ENCODE measurements around the gene WDR76.
A peak's percentile ranks its signal among the peaks of the same experiment; 100 is the strongest.

WDR76 gene

DNA sequence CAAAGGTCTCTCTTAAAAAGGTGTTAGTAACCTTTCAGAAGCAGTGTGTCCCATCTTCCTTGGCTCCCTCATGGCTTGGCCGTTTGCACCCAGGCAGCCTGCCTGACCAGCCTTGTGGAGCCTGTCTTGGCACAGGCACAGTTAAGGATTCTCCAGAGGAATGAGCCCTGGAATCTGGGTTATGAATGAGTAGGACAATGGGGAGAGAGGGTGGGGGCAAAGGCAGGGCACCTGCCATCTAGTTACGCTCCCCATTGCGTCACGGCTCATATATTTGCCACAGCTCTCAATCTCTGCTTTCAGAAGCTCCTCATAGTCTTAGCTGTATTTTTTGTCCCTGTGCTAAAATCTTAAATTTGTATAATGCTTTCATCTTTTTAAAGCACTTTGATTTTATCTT, 50.6 kb downstream of the WDR76 start:
- no peak for DNase-seq (ENCODE audit: low read depth in 2 of 2)

GRCh38 chr15:43878446-43878845, 51.6 kb downstream of the WDR76 start:
- no peak for DNase-seq (ENCODE audit: low read depth in 2 of 2)

DNA sequence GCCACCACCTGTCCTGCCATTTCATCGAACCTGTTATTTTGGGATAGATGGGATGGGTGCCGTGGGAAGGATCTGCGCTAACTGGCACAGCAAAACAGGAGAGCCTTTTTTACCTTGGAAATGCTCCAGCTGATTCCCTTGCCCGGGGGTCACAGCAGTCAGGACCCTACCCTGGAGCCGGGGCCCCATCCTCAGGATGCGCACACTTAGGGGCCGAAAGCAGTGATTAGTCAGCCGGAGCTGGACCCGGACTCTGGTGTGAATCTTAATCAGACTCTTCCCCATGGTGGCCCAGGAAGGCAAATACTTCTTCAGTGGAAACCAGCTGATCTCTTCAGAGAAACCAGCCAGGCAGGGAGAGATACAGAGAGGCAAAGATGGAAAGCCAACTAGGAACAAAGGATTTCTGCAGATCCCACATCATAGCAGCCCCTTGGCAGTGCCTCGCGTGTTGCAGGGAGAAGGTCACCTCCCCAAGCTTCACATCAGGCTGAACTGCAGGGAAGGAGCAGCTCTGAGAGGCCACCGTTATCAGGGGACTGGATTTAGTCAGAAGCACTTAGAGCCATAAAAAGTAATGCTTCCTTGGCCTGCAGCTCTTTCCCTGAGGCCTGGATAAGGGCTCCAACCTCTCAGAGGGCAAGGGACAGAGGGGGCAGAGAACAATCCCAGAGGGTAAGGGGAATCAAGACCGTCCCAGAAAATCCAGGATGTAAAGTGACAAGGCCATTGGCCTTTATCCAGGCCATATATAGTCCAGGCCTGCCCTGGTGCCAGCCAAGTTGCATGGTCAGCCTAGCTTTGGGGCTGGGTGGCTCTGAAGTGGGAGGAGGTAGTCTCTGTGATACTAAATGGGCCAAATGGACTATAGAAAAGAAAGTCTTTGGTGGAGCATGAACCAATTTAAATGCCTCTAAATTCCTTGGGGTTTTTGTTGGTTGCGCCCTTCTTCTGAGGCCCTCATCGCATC, 52.9 kb downstream of the WDR76 start:
- DNase-seq (ENCODE audit: low read depth in 2 of 2): no peak

DNA sequence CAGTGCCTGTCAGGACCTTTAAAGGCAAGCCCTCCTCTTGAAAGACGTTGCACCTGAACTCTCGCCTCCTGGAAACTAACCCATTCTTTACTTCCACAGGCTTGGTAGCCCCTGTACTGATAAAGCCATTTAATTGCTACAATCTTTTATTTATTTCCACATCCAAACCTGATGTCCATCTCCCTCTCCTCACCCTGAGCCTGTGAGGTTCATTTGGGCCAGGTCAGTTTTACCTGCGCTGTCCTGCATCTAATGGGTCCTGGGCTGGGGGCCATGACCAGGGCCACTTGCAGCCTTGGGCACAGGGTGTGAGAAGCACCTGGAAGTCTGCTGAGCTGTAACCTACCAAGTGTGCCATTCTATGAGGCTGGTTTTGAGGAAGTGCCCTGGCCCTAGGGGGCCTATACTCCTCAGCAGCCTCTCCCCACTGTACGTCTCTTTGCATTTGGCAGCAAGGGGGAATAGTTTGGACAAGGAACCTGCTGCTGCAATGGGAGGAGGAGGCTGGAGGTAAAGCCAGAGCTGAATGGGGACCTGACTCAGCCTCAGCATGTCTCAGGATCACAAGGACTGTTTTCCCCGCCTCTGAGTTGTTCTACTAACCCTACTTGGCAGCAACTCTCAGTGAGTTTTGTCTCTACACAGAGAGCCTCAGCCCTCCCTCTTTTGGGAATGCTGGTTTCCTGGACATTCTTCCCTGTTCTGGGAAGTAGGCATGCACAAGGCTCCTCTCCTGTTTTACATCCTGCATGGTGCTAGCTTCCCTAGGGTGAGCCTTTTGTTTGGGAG, 53.8 kb downstream of the WDR76 start:
- no peak for DNase-seq (ENCODE audit: low read depth in 2 of 2)

DNA sequence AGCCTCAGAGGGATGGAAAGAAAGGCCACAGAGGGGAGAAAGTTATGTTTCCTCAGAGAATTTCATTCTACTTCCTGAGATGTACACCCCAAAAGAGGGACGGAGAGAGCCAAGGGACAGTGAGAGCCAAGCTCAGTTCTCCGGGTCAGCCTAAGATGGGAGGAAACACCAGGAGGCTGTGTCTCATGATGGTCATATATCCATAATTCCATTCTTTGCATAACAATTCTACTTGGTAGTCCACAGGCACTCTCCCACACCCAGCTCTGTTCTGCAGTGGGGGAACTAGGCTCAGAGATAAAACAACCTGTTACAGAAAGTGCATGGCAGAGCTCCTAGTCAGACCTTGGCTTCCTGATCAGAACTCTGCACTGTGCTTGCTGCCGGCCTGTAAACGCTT, 54.4 kb downstream of the WDR76 start:
- no peak for DNase-seq (ENCODE audit: low read depth in 2 of 2)

DNA sequence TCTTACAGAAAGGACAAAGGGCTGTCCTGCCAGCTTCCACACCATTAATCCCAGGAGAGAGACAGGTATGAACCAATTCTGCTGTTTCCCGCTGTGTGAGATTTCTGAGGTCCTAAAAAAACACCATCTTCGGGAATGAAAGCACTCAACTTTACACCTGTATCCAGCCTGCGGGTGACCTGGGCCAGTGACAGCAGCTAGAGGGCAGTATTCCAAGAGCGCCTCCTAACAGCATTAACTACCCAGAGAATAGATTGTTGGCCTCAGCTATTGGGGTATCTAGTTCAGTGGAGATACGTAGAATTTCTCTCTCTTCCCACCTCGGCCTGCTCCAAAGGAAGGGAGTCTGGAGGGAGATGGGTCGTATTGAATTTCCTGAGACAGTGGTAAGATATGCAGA, 55.1 kb downstream of the WDR76 start:
- no peak for DNase-seq (ENCODE audit: low read depth in 2 of 2)

GRCh38 chr15:43883571-43883970, 56.8 kb downstream of the WDR76 start:
- no peak for DNase-seq (ENCODE audit: low read depth in 2 of 2)

DNA sequence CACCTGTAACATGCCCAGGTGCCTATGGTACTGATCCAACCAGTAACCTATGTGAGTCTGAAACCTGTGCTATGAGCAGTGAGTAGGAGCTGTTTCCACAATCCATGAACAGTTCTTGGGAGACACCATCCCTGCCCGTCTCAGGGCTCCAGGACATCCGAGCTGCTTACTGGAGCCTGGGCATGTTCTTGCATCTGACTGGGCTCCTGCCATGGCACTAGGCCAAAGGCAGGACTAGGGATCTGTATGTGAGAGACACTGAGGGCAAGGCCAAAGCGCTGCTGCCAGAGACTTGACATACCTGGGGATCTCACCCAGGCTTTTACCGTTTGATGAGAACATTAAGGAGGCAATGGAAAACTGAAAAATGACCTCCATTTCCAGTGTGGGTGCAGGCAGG, 59.8 kb downstream of the WDR76 start:
- DNase-seq (ENCODE audit: low read depth in 2 of 2): no peak

GRCh38 chr15:43887901-43888300, 61.1 kb downstream of the WDR76 start:
- DNase-seq (ENCODE audit: low read depth in 2 of 2): no peak

DNA sequence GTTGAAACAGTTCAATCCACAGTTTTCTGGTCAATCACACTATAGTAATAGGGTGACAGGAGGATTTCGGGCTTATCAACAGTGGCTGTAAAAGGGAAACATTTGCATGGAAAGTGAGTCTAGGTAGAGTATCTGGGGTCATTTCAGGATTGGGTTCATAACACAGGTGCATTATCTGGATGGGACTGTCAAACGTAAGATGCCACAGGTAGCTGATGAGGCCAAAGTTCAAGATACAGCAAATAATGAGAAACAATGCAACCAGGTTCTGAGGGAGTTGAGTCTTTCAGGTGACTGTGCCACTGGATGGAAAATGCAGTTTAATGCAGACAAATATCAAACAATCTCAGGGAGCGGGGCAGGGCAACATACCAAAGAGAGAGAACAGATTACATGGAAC, 62.2 kb downstream of the WDR76 start:
- no peak for DNase-seq (ENCODE audit: low read depth in 2 of 2)

DNA sequence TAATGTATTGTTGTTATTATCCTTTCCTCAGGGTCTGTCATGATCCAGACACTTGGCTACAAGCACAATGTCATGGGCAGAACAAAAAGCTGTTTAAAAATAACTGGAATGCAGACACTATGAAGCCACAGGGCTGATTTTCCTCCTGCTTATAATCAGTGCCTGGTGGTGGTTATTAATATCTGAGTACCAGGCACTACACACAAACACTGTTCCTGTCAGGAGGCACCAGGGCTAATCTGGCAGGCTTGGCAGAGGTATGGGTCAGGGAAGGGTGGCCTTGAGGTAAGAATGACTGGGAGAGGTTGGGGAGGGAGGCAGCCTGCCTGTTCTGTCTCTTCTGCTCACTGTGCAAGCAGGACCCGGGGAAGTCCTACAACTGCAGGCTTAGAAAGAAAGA, 67.2 kb downstream of the WDR76 start:
- DNase-seq (ENCODE audit: low read depth in 2 of 2): no peak

DNA sequence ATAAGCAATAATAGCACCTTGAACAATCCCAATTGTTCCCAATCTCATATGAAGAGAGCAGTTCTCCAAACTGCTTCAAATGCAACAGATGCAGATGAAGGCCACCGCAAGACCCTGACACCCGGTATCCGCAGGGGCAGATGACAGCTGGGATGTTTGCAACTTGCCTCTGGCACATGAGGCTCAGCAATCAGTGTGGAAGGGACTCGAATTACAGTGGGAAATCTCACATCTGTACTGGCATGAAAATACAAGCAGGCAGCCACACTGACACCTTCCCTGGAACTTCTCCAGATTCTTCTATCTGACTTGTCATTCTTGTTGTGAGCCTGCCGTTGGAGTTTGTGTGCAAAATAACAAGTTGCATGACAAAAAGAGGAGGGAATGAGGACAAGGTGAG, 68.8 kb downstream of the WDR76 start:
- no peak for DNase-seq (ENCODE audit: low read depth in 2 of 2)

DNA sequence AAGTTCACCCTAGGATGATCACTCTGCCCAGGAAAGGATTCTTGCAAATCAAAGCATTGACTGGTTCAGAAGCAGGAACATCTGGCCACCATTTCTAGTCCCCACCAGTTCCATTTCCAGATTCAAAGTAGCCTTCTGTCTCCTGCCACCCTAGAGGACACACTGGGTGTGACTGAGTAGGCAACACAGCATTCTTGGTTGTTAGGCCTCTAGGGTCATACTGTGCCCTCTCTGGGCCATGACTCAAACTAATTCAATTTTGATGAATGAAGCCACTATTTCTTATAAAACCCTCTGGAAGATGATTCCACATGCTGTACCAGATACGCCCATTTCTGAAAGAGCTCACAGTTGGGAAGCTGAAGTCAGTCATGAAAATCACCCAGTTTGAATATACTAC, 69.7 kb downstream of the WDR76 start:
- no peak for DNase-seq (ENCODE audit: low read depth in 2 of 2)

GRCh38 chr15:43898891-43899290, 72.1 kb downstream of the WDR76 start:
- DNase-seq (ENCODE audit: low read depth in 2 of 2): no peak

DNA sequence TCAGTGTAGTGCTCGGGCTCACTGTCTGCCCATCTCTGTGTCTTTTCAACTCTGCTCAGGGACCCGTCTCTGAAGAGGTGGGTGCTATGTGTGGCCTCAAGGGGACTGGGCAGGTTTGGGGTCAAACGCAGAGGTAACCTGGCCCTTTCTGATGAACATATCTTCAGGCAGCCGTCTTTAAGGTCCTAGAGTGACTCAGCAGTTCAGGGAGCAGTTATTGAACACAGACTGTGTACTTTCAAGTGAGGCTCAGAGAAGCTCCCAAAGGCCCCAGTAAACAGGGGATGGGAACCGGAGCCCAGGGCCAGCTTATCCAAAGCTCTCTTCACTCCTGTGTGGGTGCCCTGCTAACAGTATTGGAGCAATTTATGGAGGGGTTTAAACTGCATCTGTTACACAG, 73.1 kb downstream of the WDR76 start:
- DNase-seq (ENCODE audit: low read depth in 2 of 2): no peak

GRCh38 chr15:43900996-43901395, 74.2 kb downstream of the WDR76 start:
- DNase-seq (ENCODE audit: low read depth in 2 of 2): no peak

- no peak for DNase-seq (ENCODE audit: low read depth in 2 of 2)
These were observed 74.7 kb downstream of the WDR76 start for GRCh38 chr15:43901495-43901894.

DNA sequence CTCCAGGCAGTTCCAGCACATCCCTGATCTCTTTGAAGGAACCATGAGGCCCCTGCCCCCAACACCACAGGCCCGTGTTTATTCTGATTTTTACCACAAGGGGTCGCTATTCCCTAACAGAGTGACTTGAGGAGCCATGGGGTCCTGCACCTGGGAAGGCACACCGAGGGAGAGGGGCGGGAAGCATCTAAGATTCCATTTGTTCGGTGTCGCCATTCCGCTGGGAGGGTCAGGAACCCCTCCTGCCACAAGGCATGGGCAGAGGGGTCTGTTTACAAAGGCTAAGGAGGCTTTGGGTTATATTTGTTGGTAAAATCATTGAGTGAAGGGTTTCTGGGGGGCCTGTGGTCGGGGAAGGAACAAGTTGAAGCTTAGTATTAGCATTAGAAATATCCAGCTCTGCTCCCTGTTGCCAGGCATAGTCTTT, 77.1 kb downstream of the WDR76 start:
- DNase-seq (ENCODE audit: low read depth in 2 of 2): peak in 1 of 2 donors; percentile 24

GRCh38 chr15:43905755-43906154, 79.0 kb downstream of the WDR76 start:
- no peak for DNase-seq (ENCODE audit: low read depth in 2 of 2)

DNA sequence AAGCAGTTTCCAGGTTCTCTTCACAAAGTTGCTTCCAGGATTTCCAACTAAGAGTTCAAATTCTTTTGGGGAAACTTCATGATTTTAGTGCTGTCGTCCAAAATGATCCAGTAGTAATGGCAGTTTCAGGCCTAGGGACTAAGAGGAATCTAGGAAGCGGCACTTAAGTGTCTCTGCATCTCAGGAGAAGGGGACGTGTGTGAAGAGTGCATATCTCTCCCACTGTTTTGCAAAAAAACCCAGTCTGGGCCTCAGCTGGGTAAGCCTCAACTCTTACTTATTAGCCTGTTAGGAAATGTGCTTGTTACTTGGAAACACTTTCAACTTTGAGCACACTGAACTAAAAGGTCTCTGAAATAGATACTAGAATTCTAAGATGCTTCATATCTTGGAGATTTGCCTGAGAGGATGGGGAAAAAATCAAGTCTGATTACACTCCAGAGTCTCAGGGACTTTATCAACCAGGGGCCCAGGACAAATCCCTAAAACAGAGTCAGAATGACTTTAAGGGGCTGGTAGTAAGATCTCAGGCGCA, 81.8 kb downstream of the WDR76 start:
- DNase-seq (ENCODE audit: low read depth in 2 of 2): no peak

- DNase-seq (ENCODE audit: low read depth in 2 of 2): no peak
These were observed 84.5 kb downstream of the WDR76 start for GRCh38 chr15:43911235-43911781.

DNA sequence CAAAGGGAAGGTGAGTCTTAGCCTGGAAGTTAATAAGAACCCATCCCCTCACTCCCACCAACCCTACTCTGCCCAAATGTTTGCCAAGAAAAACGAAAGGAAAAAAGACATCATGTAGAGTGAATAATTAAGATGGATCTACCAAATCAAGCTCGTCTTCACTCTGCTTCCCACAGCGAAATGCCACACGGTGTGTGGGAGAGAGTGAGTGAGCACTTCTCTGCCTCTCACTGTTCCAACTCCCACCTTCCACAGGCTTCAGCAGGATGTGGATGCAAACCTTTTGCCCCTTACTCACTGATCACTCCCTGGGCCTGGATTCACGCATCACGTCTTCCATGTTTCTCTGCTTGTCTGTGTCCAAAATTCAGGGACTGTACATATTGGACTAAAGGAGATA, 85.4 kb downstream of the WDR76 start:
- DNase-seq (ENCODE audit: low read depth in 2 of 2): no peak
